CD4-positive, alpha-beta T cell (primary cell): Measurements from ENCODE around the gene VAPB. TPM values are rescaled to one million over a fixed set of nuclear protein-coding genes. Genes with fewer than 3 reads are reported as not detected.

Source experiments
- ATAC-seq: fragments of 200-7000 bp; cut with Tn5 transposase; one replicate; pipeline ENCODE4 v1.10.0; 2022; ENCODE audit warnings: mild to moderate bottlenecking; ENCODE audit not compliant: poor library complexity
- CTCF ChIA-PET: fragments of 350-600 bp; sonication (Branson Sonifier 250); formaldehyde crosslinking; loops from one replicate; lab custom pipeline; 2021; ENCODE audit warnings: antibody characterized with exemption, inconsistent platforms; lab: Charles Lee
- POLR2A ChIA-PET: fragments of 350-600 bp; sonication (Branson Sonifier 250); formaldehyde crosslinking; loops from one replicate; lab custom pipeline; 2021; ENCODE audit warnings: antibody characterized with exemption, inconsistent platforms; lab: Charles Lee
- DNase-seq, 14 experiments: peaks; one replicate each; pipeline ENCODE4 v3.0.0-alpha.2; 2013 to 2020; ENCODE audit warnings: mixed read lengths in 2 of 14
- H3K27ac ChIP-seq, 2 donors: one replicate each; pipeline versions ENCODE4 v1.5.1 to v1.7.0; 2013; ENCODE audit warnings: low read length in 2 of 2, low read depth in 1 of 2, mild to moderate bottlenecking in 1 of 2
- H3K27me3 ChIP-seq, 2 experiments: 1 replicate in 1 of 2; 2 replicates in 1 of 2; pipeline versions ENCODE4 v1.6.1 to v1.7.0; 2013; ENCODE audit warnings: low read length in 2 of 2, control low read depth in 1 of 2, mild to moderate bottlenecking in 1 of 2, moderate library complexity in 1 of 2; ENCODE audit not compliant: insufficient read depth in 2 of 2, control insufficient read depth in 1 of 2
- H3K36me3 ChIP-seq: one replicate; pipeline ENCODE4 v1.6.1; 2013; ENCODE audit warnings: low read length, control low read depth; ENCODE audit not compliant: insufficient read depth
- H3K4me1 ChIP-seq: one replicate; pipeline ENCODE4 v1.6.1; 2013; ENCODE audit warnings: low read length, control low read depth; ENCODE audit not compliant: insufficient read depth
- H3K4me3 ChIP-seq: one replicate; pipeline ENCODE4 v1.5.1; 2013; ENCODE audit warnings: mild to moderate bottlenecking, low read length, moderate library complexity
- H3K9me3 ChIP-seq, 2 experiments: 1 replicate in 1 of 2; 2 replicates in 1 of 2; pipeline versions ENCODE4 v1.6.1 to v1.7.0; 2013; ENCODE audit warnings: low read length in 2 of 2, mild to moderate bottlenecking in 2 of 2, control low read depth in 1 of 2, moderate library complexity in 1 of 2; ENCODE audit not compliant: control insufficient read depth in 1 of 2, insufficient read depth in 1 of 2
- H3K27ac Mint-ChIP-seq: one replicate; pipeline ENCODE4 v1.8.0; 2020; ENCODE audit warnings: mixed read lengths
- H3K27me3 Mint-ChIP-seq: one replicate; pipeline ENCODE4 v1.8.0; 2021; ENCODE audit warnings: mixed read lengths
- H3K36me3 Mint-ChIP-seq: one replicate; pipeline ENCODE4 v1.8.0; 2021; ENCODE audit warnings: low read depth, mixed read lengths
- H3K4me1 Mint-ChIP-seq: one replicate; pipeline ENCODE4 v1.8.0; 2021; ENCODE audit warnings: low read depth, mixed read lengths
- H3K4me3 Mint-ChIP-seq: one replicate; pipeline ENCODE4 v1.8.0; 2020; ENCODE audit warnings: mild to moderate bottlenecking, mixed read lengths
- H3K9me3 Mint-ChIP-seq: one replicate; pipeline ENCODE4 v1.8.0; 2020; ENCODE audit warnings: mixed read lengths
- intact Hi-C, 2 experiments: fragments of 100-400 bp; cut with DNase I in 1 of 2; cut with micrococcal nuclease in 1 of 2; formaldehyde crosslinking; loops; one replicate each; pipeline versions ENCODE4 v1.15.1 to v1.9.0; 2023 to 2025; cut with DNase I, micrococcal nuclease
- total RNA-seq, 174 experiments: library from RNA in 2 of 174; stranded (reverse) in 2 of 174; gene quantifications; one replicate each; pipeline ENCODE4 v1.2.3 and lab custom pipeline; 2021 to 2026
- TF ChIP-seq, protein P1 (sequence below): fragments of 200-600 bp; IDR thresholded peaks from one replicate; pipeline ENCODE4 v1.8.0; 2022; ENCODE audit warnings: antibody characterized with exemption, mild to moderate bottlenecking

The VAPB gene
- total RNA-seq, 2 experiments from 2014 or later: 25.2 to 29.4 TPM

DNA sequence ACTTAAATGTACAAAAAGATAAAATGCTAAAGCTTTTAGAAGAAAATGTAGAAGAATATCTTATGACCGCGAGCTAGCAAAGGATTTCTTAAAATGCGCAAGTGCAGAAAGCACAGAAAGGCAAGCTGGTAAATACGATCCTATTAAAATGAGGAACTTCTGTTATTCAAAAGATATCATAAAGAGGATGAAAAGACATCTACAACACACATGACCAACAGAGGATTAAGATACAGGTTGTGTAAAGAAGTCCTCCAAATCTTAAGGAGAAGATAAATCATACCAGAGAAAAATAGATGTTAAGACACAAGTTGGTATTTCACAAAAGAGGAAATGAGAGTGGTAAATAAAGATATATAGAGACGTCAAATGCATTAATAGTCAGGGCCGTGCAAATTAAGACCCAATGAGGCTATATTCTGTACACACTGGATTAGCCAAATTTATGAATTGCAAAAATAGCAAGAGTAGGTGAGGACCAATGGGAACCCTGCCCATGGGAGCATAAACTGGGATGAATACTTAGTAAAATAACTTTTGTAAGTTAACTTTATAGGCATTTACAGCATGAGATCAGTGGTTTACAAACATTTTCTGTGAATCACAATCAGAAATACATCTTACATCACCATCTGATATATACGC lies 103.2 kb downstream of the VAPB start:
- Mint-ChIP-seq H3K4me1 (no peaks in the 10 kb centered on the region), H3K27ac (no peak overlapping the region), H3K27me3 (peaks cover 8% of the 10 kb centered on the region), H3K36me3 (no peaks in the 10 kb centered on the region), H3K9me3 (no peaks in the 10 kb centered on the region), H3K4me3 (no peak overlapping the region)
- Histone ChIP-seq H3K4me3 (no peak overlapping the region), H3K36me3 (no peaks in the 10 kb centered on the region), H3K27me3 (no peaks in the 10 kb centered on the region), H3K27ac (no peak overlapping the region), H3K9me3 (peaks cover 5 to 13% of the 10 kb centered on the region in 2 experiments), H3K4me1 (no peaks in the 10 kb centered on the region)
- TF ChIP-seq, protein P1, sequence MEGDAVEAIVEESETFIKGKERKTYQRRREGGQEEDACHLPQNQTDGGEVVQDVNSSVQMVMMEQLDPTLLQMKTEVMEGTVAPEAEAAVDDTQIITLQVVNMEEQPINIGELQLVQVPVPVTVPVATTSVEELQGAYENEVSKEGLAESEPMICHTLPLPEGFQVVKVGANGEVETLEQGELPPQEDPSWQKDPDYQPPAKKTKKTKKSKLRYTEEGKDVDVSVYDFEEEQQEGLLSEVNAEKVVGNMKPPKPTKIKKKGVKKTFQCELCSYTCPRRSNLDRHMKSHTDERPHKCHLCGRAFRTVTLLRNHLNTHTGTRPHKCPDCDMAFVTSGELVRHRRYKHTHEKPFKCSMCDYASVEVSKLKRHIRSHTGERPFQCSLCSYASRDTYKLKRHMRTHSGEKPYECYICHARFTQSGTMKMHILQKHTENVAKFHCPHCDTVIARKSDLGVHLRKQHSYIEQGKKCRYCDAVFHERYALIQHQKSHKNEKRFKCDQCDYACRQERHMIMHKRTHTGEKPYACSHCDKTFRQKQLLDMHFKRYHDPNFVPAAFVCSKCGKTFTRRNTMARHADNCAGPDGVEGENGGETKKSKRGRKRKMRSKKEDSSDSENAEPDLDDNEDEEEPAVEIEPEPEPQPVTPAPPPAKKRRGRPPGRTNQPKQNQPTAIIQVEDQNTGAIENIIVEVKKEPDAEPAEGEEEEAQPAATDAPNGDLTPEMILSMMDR: no peak
- CTCF ChIA-PET: no interaction called here
- DNase-seq (no peak), ATAC-seq (no peak)
- intact Hi-C loops: no loop called here
- POLR2A ChIA-PET: no interaction called here

DNA sequence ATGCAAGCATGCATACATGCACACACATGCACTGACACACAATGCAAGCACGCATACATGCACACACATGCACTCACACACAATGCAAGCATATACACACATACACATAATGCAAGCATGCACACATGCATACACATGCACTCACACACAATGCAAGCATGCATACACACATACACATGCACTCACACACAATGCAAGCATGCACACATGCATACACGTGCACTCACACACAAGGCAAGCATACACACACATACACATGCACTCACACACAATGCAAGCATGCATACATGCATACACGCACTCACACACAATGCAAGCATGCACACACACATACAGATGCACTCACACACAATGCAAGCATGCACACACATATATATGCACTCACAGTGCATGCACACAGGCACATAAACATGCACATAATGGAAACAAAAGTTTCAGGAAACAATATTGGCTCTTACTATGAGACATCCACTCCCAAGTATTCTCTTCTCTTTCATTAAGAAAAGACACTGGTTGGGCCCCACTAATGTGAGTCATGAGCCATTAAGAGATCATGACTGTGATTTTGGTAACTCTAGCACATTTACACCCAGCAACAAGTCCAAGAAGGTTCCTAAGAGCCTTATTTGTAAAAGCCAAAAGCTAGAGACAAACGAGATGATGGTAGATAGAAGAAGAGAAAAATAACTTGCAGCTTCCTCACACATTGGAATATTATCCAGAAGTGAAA lies 103.9 kb downstream of the VAPB start:
- intact Hi-C loops: no loop called here
- CTCF ChIA-PET: no interaction called here

DNA sequence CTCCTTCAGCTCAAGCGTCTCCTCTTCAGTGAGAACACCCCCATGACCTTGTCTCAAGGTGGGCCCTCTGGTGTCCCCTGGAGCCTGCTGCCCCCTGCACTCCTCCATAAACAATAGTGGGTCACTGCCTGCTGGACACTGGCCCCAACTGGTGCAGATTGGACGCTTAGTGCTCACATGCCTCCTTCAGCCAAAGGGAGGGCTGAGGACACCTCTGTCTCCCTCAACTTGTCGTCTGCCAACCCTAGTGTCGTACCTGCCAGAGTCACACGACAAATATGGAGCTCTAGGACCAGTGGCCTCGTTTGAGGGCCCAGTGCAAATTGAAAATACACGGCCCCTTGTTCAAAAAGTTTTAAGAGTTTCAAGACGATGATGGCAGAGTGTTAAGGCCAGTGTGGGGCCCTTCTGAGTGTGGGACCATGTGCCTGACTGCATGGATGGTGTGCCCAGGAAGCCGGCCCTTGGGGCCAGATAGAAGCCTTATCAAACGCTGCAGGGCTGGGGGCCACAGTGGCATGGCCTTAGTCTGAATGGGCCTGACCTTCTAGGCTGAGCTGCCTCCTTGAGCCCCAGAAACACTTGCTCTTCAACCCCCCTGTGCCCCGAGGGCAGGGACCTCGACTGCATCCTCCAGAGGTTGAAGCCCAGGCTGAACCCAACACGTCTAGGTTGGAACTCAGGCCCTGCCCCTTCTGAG lies 106.0 kb downstream of the VAPB start:
- ChIA-PET POLR2A (no interaction called here), CTCF (no interaction called here)
- no peaks in the 10 kb centered on the region for H3K9me3 Mint-ChIP-seq

More for the DNA sequence above, 103.9 kb downstream of the VAPB start:
- Histone ChIP-seq H3K27me3 (no peaks in the 10 kb centered on the region), H3K36me3 (no peaks in the 10 kb centered on the region), H3K4me3 (no peak overlapping the region), H3K9me3 (peaks cover 5 to 6% of the 10 kb centered on the region in 2 experiments), H3K4me1 (no peaks in the 10 kb centered on the region), H3K27ac (no peak overlapping the region)
- Mint-ChIP-seq H3K27me3 (peaks cover 3% of the 10 kb centered on the region), H3K4me3 (no peak overlapping the region), H3K9me3 (no peaks in the 10 kb centered on the region), H3K4me1 (no peaks in the 10 kb centered on the region), H3K27ac (no peak overlapping the region), H3K36me3 (no peaks in the 10 kb centered on the region)
- TF ChIP-seq, protein P1: no peak
- DNase-seq (no peak), ATAC-seq (no peak)
- POLR2A ChIA-PET: no interaction called here

More for the DNA sequence above, 106.0 kb downstream of the VAPB start:
- Mint-ChIP-seq H3K4me1 (no peaks in the 10 kb centered on the region), H3K27ac (no peak overlapping the region), H3K27me3 (peaks cover 5% of the 10 kb centered on the region), H3K4me3 (no peak overlapping the region), H3K36me3 (no peaks in the 10 kb centered on the region)
- no peak overlapping the region for H3K27ac ChIP-seq
- no peaks in the 10 kb centered on the region for H3K4me1 ChIP-seq
- TF ChIP-seq, protein P1: no peak
- ATAC-seq: no peak
- DNase-seq: no peak
- H3K36me3 ChIP-seq: no peaks in the 10 kb centered on the region
- intact Hi-C loops: no loop called here
- no peaks in the 10 kb centered on the region for H3K27me3 ChIP-seq
- H3K9me3 ChIP-seq: no peaks in the 10 kb centered on the region
- H3K4me3 ChIP-seq: no peak overlapping the region
